HG03103 (cell line): ENCODE data around the gene PTTG1IP.

Experiments
- ATAC-seq: cut with Tn5 transposase; IDR thresholded peaks from one replicate; pipeline ENCODE4 v1.9.1; 2021; ENCODE audit warnings: low read depth; ENCODE audit not compliant: unreplicated experiment

The PTTG1IP gene

GRCh38 chr21:44813727-44814126 lies 59.8 kb downstream of the PTTG1IP start:
- ATAC-seq: no peak

GRCh38 chr21:44813149-44813548 lies 60.3 kb downstream of the PTTG1IP start:
- ATAC-seq: no peak

GRCh38 chr21:44812640-44813039 lies 60.9 kb downstream of the PTTG1IP start:
- no peak for ATAC-seq

GRCh38 chr21:44810779-44811178 lies 62.7 kb downstream of the PTTG1IP start:
- no peak for ATAC-seq

GRCh38 chr21:44805859-44806258 lies 67.6 kb downstream of the PTTG1IP start:
- ATAC-seq: no peak

GRCh38 chr21:44805226-44805625 lies 68.3 kb downstream of the PTTG1IP start:
- ATAC-seq: no peak

- ATAC-seq: no peak
Observed at GRCh38 chr21:44804762-44805161, 68.7 kb downstream of the PTTG1IP start.

GRCh38 chr21:44803651-44804050 lies 69.8 kb downstream of the PTTG1IP start:
- no peak for ATAC-seq

- no peak for ATAC-seq
Observed at GRCh38 chr21:44802396-44803153, 70.9 kb downstream of the PTTG1IP start.

GRCh38 chr21:44801468-44802395 lies 71.8 kb downstream of the PTTG1IP start, which contains the start of gene UBE2G2:
UBE2G2 (minus strand) TSS chr21:44801820; CDS start chr21:44801748, 72 bp downstream.
- ATAC-seq: peak; percentile 69

- no peak for ATAC-seq
Observed at GRCh38 chr21:44800971-44801467, 72.5 kb downstream of the PTTG1IP start.

- ATAC-seq: no peak
Observed at GRCh38 chr21:44800103-44800502, 73.4 kb downstream of the PTTG1IP start.

GRCh38 chr21:44799646-44800045 lies 73.8 kb downstream of the PTTG1IP start:
- no peak for ATAC-seq
